ENCODE data around the gene FBH1.
"Not testable (repeated sequence)": the region's sequence is repeated elsewhere in the genome, so short reads cannot be mapped to it uniquely, and the experiment has no call there.

The FBH1 gene

GRCh38 chr10:5889624-5890451, at the start of gene FBH1, which contains the start of gene ANKRD16:
Gene FBH1 (plus strand): TSS chr10:5890243. CDS start chr10:5890346, 103 bp downstream.
Gene ANKRD16 (minus strand): TSS chr10:5889893. CDS start chr10:5889354, 539 bp downstream.
- peak; percentile 96 for DNase-seq

- DNase-seq = peak; percentile 72
These were observed 49.4 kb upstream of the FBH1 start for GRCh38 chr10:5840314-5841307.

- no peak for DNase-seq
These were observed 48.1 kb upstream of the FBH1 start for GRCh38 chr10:5841965-5842364.

GRCh38 chr10:5843686-5844344, 46.2 kb upstream of the FBH1 start:
- no peak for DNase-seq

GRCh38 chr10:5844345-5845055, 45.5 kb upstream of the FBH1 start:
- no peak for DNase-seq

- not testable (repeated sequence) for DNase-seq
These were observed 43.4 kb upstream of the FBH1 start for GRCh38 chr10:5846667-5847066.

- no peak for DNase-seq
These were observed 35.9 kb upstream of the FBH1 start for GRCh38 chr10:5854131-5854475.

GRCh38 chr10:5855979-5856700, 33.9 kb upstream of the FBH1 start:
- no peak for DNase-seq

- no peak for DNase-seq
These were observed 33.4 kb upstream of the FBH1 start for GRCh38 chr10:5856701-5857004.

- DNase-seq = no peak
These were observed 31.2 kb upstream of the FBH1 start for GRCh38 chr10:5858811-5859210.

- DNase-seq = peak; percentile 71
These were observed 30.0 kb upstream of the FBH1 start for GRCh38 chr10:5860066-5860465.

- no peak for DNase-seq
These were observed 27.6 kb upstream of the FBH1 start for GRCh38 chr10:5862360-5862961.

- DNase-seq = not testable (repeated sequence)
These were observed 26.9 kb upstream of the FBH1 start for GRCh38 chr10:5862981-5863685.

GRCh38 chr10:5866451-5867081, 23.5 kb upstream of the FBH1 start:
- DNase-seq = peak; percentile 47

- DNase-seq = peak; percentile 25
These were observed 22.9 kb upstream of the FBH1 start for GRCh38 chr10:5867091-5867615.

GRCh38 chr10:5868383-5868782, 21.7 kb upstream of the FBH1 start:
- not testable (repeated sequence) for DNase-seq

GRCh38 chr10:5869156-5869555, 20.9 kb upstream of the FBH1 start:
- DNase-seq = no peak

- no peak for DNase-seq
These were observed 18.4 kb upstream of the FBH1 start for GRCh38 chr10:5871596-5871995.

GRCh38 chr10:5873515-5873995, 16.5 kb upstream of the FBH1 start:
- peak; percentile 70 for DNase-seq

All from MV-4-11 (cell line).